Inflammatory macrophage treated with lipopolysaccharide for 4 hours (primary cell): ENCODE results near the gene PPP1R14C.

Source experiments
- DNase-seq: peaks from one replicate; pipeline ENCODE4 v3.0.0-alpha.2; 2020

PPP1R14C gene

GRCh38 chr6:150196942-150197745 is 54.3 kb downstream of the PPP1R14C start:
- no peak for DNase-seq

GRCh38 chr6:150198532-150198931 is 55.7 kb downstream of the PPP1R14C start:
- no peak for DNase-seq

GRCh38 chr6:150199241-150199640 is 56.4 kb downstream of the PPP1R14C start:
- DNase-seq, result no peak

- no peak for DNase-seq
Measured at GRCh38 chr6:150200428-150201100, 57.7 kb downstream of the PPP1R14C start.

GRCh38 chr6:150201285-150201684 is 58.4 kb downstream of the PPP1R14C start:
- DNase-seq, result no peak

- DNase-seq, result no peak
Measured at GRCh38 chr6:150201772-150202329, 59.0 kb downstream of the PPP1R14C start.

GRCh38 chr6:150202404-150202803 is 59.6 kb downstream of the PPP1R14C start:
- DNase-seq, result no peak

- no peak for DNase-seq
Measured at GRCh38 chr6:150202934-150203333, 60.1 kb downstream of the PPP1R14C start.

GRCh38 chr6:150203378-150203777 is 60.5 kb downstream of the PPP1R14C start:
- no peak for DNase-seq

- no peak for DNase-seq
Measured at GRCh38 chr6:150203871-150204545, 61.2 kb downstream of the PPP1R14C start.

GRCh38 chr6:150204705-150205472 is 62.0 kb downstream of the PPP1R14C start:
- no peak for DNase-seq

- no peak for DNase-seq
Measured at GRCh38 chr6:150207931-150208570, 65.2 kb downstream of the PPP1R14C start.

- no peak for DNase-seq
Measured at GRCh38 chr6:150208611-150209352, 65.9 kb downstream of the PPP1R14C start.

GRCh38 chr6:150209415-150209814 is 66.6 kb downstream of the PPP1R14C start:
- DNase-seq, result no peak

- no peak for DNase-seq
Measured at GRCh38 chr6:150211700-150212511, 69.1 kb downstream of the PPP1R14C start.

- DNase-seq, result no peak
Measured at GRCh38 chr6:150212778-150213177, 69.9 kb downstream of the PPP1R14C start.

GRCh38 chr6:150213301-150213700 is 70.5 kb downstream of the PPP1R14C start:
- DNase-seq, result no peak

- no peak for DNase-seq
Measured at GRCh38 chr6:150214310-150214709, 71.5 kb downstream of the PPP1R14C start.

GRCh38 chr6:150220634-150221551 is 78.0 kb downstream of the PPP1R14C start:
- DNase-seq, result no peak
